OCI-LY1 (cell line): ENCODE data around the gene COL6A2.

Experiments used
- H2AFZ ChIP-seq: fragments of 200-600 bp; sonication (generic), shearing (Covaris generic); 2 replicates; pipeline ENCODE4 v1.6.0; 2014; ENCODE audit warnings: antibody characterized with exemption, mild to moderate bottlenecking, low read length
- H3F3A ChIP-seq: fragments of 200-600 bp; sonication (generic), shearing (Covaris generic); 2 replicates; pipeline ENCODE4 v1.6.0; 2014; ENCODE audit warnings: mild to moderate bottlenecking, antibody characterized with exemption, low read length, moderate library complexity; ENCODE audit not compliant: insufficient read depth
- H3K27ac ChIP-seq: fragments of 200-600 bp; sonication (generic); 2 replicates; pipeline ENCODE4 v1.5.1; 2014; ENCODE audit warnings: low read length, mixed run types, mild to moderate bottlenecking, low read depth; ENCODE audit not compliant: poor library complexity, severe bottlenecking
- H3K27me3 ChIP-seq: fragments of 200-600 bp; sonication (generic); 2 replicates; pipeline ENCODE4 v1.6.0; 2014; ENCODE audit warnings: antibody characterized with exemption, mild to moderate bottlenecking, low read length, moderate library complexity; ENCODE audit not compliant: insufficient read depth
- H3K36me3 ChIP-seq: fragments of 200-600 bp; sonication (generic); 2 replicates; pipeline ENCODE4 v1.6.1; 2014; ENCODE audit warnings: mild to moderate bottlenecking, antibody characterized with exemption, low read length, moderate library complexity, mixed read lengths; ENCODE audit not compliant: insufficient read depth
- H3K4me1 ChIP-seq: fragments of 200-600 bp; sonication (generic); 2 replicates; pipeline ENCODE4 v1.5.1; 2014; ENCODE audit warnings: mild to moderate bottlenecking, low read length, moderate library complexity; ENCODE audit not compliant: insufficient read depth, severe bottlenecking
- H3K4me2 ChIP-seq: fragments of 200-600 bp; sonication (generic), shearing (Covaris generic); 2 replicates; pipeline ENCODE4 v1.6.1; 2014; ENCODE audit warnings: low read length
- H3K4me3 ChIP-seq: fragments of 200-600 bp; sonication (generic); 2 replicates; pipeline ENCODE4 v1.5.1; 2014; ENCODE audit warnings: low read length, low read depth, mild to moderate bottlenecking, mixed read lengths; ENCODE audit not compliant: poor library complexity, severe bottlenecking
- H3K79me2 ChIP-seq: fragments of 200-600 bp; shearing (Covaris generic); 2 replicates; pipeline ENCODE4 v1.6.1; 2016; ENCODE audit warnings: mixed run types, low read length, mixed read lengths; ENCODE audit not compliant: insufficient read depth
- H3K9ac ChIP-seq: fragments of 200-600 bp; sonication (generic), shearing (Covaris generic); 2 replicates; pipeline ENCODE4 v1.6.1; 2014; ENCODE audit warnings: mild to moderate bottlenecking, low read length, mixed read lengths
- H3K9me2 ChIP-seq: fragments of 200-600 bp; sonication (generic), shearing (Covaris generic); 2 replicates; pipeline ENCODE4 v1.6.1; 2014; ENCODE audit warnings: low read depth, mild to moderate bottlenecking, low read length, mixed read lengths
- H3K9me3 ChIP-seq: fragments of 200-600 bp; shearing (Covaris generic); 2 replicates; pipeline ENCODE4 v1.6.1; 2014; ENCODE audit warnings: low read length, mixed read lengths
- H4K20me1 ChIP-seq: fragments of 200-600 bp; sonication (generic), shearing (Covaris generic); 2 replicates; pipeline ENCODE4 v1.6.0; 2016; ENCODE audit warnings: mild to moderate bottlenecking, low read length; ENCODE audit not compliant: insufficient read depth
- EZH2 ChIP-seq: fragments of 200-600 bp; sonication (generic), shearing (Covaris generic); IDR thresholded peaks from 2 replicates; pipeline ENCODE4 v1.8.0; 2017; ENCODE audit warnings: borderline replicate concordance, mixed run types, mild to moderate bottlenecking, antibody characterized with exemption, low read length, moderate library complexity, mixed read lengths
- TF ChIP-seq, protein P1 (sequence below): fragments of 200-600 bp; sonication (generic), shearing (Covaris generic); IDR thresholded peaks from 2 replicates; pipeline ENCODE4 v1.5.1; 2017; ENCODE audit warnings: mild to moderate bottlenecking, antibody characterized with exemption, low read length, moderate library complexity, mixed read lengths

Gene COL6A2

DNA sequence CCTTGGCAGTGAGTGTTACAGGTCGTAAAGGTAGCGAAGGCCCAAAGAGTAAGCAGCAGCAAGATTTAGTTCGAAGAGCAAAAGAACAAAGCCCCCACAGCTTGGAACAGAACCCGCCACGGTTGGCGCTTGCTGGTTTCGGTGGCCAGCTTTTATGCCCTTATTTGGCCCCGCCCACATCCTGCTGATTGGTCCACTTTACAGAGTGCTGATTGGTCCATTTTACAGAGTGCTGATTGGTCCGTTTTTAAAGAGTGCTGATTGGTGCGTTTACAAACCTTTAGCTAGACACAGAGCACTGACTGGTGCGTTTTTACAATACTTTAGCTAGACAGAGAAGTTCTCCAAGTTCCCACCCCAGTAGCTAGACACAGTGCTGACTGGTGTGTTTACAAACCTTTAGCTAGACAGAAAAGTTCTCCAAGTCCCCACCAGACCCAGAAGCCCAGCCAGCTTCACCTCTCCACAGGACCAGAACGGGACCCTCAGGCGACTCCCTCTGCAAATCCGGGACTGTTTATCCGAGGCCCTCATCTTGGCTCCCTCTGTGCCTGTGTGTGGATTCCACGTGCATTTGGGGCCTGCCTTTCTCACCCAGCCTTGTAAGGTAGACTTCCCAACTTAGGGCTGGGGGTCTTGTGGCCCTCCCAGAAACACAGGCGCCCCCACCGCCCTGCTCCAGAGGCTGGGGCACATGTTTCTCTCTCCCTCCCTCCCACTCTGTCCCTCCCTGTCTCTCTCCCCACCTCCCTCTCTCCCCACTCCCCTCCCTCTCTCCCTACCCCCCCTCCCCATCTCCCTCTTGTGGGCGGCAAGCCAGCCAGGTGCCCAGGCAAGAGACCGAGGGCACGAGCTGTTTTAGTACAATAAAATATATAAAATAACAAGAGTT is 44.9 kb downstream of the COL6A2 start:
- H3K4me1 ChIP-seq: peaks cover 6% of the 10 kb centered on the region
- no peak overlapping the region for H3K4me3 ChIP-seq
- no peak overlapping the region for H2AFZ ChIP-seq
- no peaks in the 10 kb centered on the region for H3F3A ChIP-seq
- H3K4me2 ChIP-seq: no peak overlapping the region
- H3K27ac ChIP-seq: no peak overlapping the region
- no peaks in the 10 kb centered on the region for H3K9me2 ChIP-seq
- no peaks in the 10 kb centered on the region for H4K20me1 ChIP-seq
- 0 out of 2 replicates have a peak, but pooled peaks cover under 1% of the 10 kb centered on the region for H3K27me3 ChIP-seq
- H3K79me2 ChIP-seq: no peaks in the 10 kb centered on the region
- no peak overlapping the region for H3K9ac ChIP-seq
- TF ChIP-seq, protein P1, sequence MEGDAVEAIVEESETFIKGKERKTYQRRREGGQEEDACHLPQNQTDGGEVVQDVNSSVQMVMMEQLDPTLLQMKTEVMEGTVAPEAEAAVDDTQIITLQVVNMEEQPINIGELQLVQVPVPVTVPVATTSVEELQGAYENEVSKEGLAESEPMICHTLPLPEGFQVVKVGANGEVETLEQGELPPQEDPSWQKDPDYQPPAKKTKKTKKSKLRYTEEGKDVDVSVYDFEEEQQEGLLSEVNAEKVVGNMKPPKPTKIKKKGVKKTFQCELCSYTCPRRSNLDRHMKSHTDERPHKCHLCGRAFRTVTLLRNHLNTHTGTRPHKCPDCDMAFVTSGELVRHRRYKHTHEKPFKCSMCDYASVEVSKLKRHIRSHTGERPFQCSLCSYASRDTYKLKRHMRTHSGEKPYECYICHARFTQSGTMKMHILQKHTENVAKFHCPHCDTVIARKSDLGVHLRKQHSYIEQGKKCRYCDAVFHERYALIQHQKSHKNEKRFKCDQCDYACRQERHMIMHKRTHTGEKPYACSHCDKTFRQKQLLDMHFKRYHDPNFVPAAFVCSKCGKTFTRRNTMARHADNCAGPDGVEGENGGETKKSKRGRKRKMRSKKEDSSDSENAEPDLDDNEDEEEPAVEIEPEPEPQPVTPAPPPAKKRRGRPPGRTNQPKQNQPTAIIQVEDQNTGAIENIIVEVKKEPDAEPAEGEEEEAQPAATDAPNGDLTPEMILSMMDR: no peak
- TF ChIP-seq EZH2: no peak
- no peaks in the 10 kb centered on the region for H3K9me3 ChIP-seq
- H3K36me3 ChIP-seq: no peaks in the 10 kb centered on the region

DNA sequence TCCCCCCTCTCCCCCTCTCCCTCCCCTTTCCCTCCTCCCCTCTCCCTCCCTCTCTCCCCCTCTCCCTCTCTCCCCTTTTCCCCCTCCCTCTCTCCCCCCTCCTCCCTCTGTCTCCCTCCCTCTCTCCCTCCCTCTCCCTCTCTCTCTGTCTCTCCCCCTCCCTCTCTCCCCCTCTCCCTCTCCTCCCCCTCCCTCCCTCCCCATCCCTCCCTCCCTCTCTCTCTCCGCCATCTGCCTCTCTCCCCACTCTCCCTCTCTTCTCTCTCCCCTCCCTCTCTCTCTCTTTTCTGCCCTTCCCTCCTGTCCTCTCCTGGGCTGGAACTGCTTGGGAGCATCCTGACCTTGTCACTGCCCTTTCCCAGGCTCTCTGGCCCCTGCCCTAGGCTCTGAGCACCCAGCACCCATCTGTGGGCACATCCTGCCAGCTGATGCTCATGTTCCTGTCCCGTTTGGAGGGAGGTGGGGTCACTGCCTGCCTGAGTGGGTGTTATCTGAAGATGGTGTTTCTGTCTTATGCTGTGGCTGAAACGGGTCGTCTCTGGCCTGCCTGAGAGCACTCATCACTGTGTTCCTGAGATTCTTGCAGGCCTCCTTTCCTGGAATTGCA is 46.7 kb downstream of the COL6A2 start:
- H3K4me2 ChIP-seq: no peak overlapping the region
- no peaks in the 10 kb centered on the region for H3K27me3 ChIP-seq
- no peaks in the 10 kb centered on the region for H3K36me3 ChIP-seq
- no peaks in the 10 kb centered on the region for H4K20me1 ChIP-seq
- no peak overlapping the region for H3K4me3 ChIP-seq
- H3K9me3 ChIP-seq: no peaks in the 10 kb centered on the region
- H3K4me1 ChIP-seq: peaks cover 6% of the 10 kb centered on the region
- no peaks in the 10 kb centered on the region for H3K79me2 ChIP-seq
- H3F3A ChIP-seq: no peaks in the 10 kb centered on the region
- H3K9me2 ChIP-seq: no peaks in the 10 kb centered on the region
- H3K9ac ChIP-seq: no peak overlapping the region
- no peak for TF ChIP-seq EZH2
- TF ChIP-seq, protein P1: no peak
- H3K27ac ChIP-seq: no peak overlapping the region
- H2AFZ ChIP-seq: no peak overlapping the region

DNA sequence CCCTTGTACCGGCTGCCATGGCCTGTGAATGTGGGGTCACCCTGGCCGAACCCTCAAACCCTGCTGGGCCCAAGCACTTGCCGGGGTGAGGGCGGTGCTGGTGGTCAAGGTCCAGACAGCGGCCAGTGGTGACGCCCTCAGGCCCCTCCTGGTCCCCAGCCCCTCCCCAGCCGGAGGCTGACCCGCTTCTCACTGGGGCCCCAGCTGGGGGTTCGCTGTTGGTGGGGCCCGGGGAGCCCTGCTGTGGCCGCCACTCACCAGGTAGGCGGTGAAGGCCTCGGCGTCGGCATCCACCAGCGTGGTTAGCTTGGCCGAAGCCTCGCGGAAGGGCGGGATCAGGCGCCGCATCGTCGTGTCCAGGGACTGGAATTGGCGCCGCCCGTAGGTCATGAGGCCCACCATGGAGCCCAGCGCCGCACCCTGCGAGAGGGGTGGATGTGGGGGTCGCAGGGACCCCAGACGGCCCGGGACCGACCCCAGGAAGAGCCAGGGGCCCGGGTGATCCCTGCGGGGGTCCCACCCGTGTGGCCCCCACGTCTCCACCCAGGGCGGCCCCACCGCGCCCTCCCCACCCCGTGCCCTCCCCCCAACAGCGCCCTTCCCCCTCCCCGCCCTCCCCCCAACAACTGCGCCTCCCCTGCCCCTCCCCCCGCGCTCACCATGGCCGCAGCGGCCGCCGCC is 47.4 kb downstream of the COL6A2 start:
- Histone ChIP-seq H3K27me3 (no peaks in the 10 kb centered on the region), H3F3A (no peaks in the 10 kb centered on the region), H3K4me2 (no peak overlapping the region), H3K9me2 (no peaks in the 10 kb centered on the region), H3K27ac (no peak overlapping the region), H4K20me1 (no peaks in the 10 kb centered on the region), H3K4me3 (no peak overlapping the region), H3K9me3 (no peaks in the 10 kb centered on the region), H3K79me2 (no peaks in the 10 kb centered on the region), H3K9ac (no peak overlapping the region), H3K4me1 (peaks cover 6% of the 10 kb centered on the region), H2AFZ (no peak overlapping the region), H3K36me3 (no peaks in the 10 kb centered on the region)
- TF ChIP-seq, protein P1: no peak
- TF ChIP-seq EZH2: no peak
